ENCODE results near the gene PPP1CC. TPM values are rescaled to one million over a fixed set of nuclear protein-coding genes. Genes with fewer than 3 reads are reported as not detected.

The PPP1CC gene
- total RNA-seq, 2 donors from 2014 or later = 40.2 to 83.0 TPM

GRCh38 chr12:110782922-110783321 is 40.2 kb upstream of the PPP1CC start:
- no peak overlapping the region for H3K4me3 ChIP-seq
- no peaks in the 10 kb centered on the region for H3K27me3 ChIP-seq
- H3K9me3 ChIP-seq = no peaks in the 10 kb centered on the region
- TF ChIP-seq POLR2A (IDR thresholded peaks at IDR 0.05) = no peak
- no peak for TF ChIP-seq CTCF (IDR thresholded peaks at IDR 0.05)
- no peak overlapping the region for H3K27ac ChIP-seq
- WGBS, 2 donors = 70 to 83% methylated on average over 8 of the region's 8 CpGs
- DNase-seq = no peak
- no peaks in the 10 kb centered on the region for H3K4me1 ChIP-seq
- intact Hi-C loops (cut with DNase I) = no loop called here
- ATAC-seq = no peak
- no peaks in the 10 kb centered on the region for H3K36me3 ChIP-seq (replicated peaks in 1 of 2; ENCODE audit: insufficient read depth in 1 of 2, low read depth in 2 of 2)

- no peak for ATAC-seq
- no peaks in the 10 kb centered on the region for H3K9me3 ChIP-seq
- no peaks in the 10 kb centered on the region for H3K36me3 ChIP-seq (replicated peaks in 1 of 2; ENCODE audit: insufficient read depth in 1 of 2, low read depth in 2 of 2)
- no peaks in the 10 kb centered on the region for H3K27me3 ChIP-seq
- 72 to 74% methylated on average over 4 of the region's 4 CpGs for WGBS, 2 donors
- no peak overlapping the region for H3K27ac ChIP-seq
- TF ChIP-seq CTCF (IDR thresholded peaks at IDR 0.05) = no peak
- no peak for TF ChIP-seq POLR2A (IDR thresholded peaks at IDR 0.05)
- H3K4me1 ChIP-seq = no peaks in the 10 kb centered on the region
- intact Hi-C loops (cut with DNase I) = no loop called here
- no peak overlapping the region for H3K4me3 ChIP-seq
- DNase-seq = no peak
These were observed 39.4 kb upstream of the PPP1CC start for GRCh38 chr12:110782094-110782493.

GRCh38 chr12:110780448-110780847 is 37.8 kb upstream of the PPP1CC start:
- DNase-seq (no peak), ATAC-seq (no peak)
- no peaks in the 10 kb centered on the region for H3K9me3 ChIP-seq
- no peak for TF ChIP-seq POLR2A (IDR thresholded peaks at IDR 0.05)
- no peak for TF ChIP-seq CTCF (IDR thresholded peaks at IDR 0.05)
- 70 to 80% methylated on average over 4 of the region's 4 CpGs for WGBS, 2 donors
- no peaks in the 10 kb centered on the region for H3K36me3 ChIP-seq (replicated peaks in 1 of 2; ENCODE audit: insufficient read depth in 1 of 2, low read depth in 2 of 2)
- H3K4me1 ChIP-seq = no peaks in the 10 kb centered on the region
- H3K27ac ChIP-seq = no peak overlapping the region
- no peak overlapping the region for H3K4me3 ChIP-seq
- H3K27me3 ChIP-seq = no peaks in the 10 kb centered on the region
- intact Hi-C loops (cut with DNase I) = no loop called here

GRCh38 chr12:110778833-110779577 is 36.3 kb upstream of the PPP1CC start:
- no peak overlapping the region for H3K4me3 ChIP-seq
- no peak overlapping the region for H3K27ac ChIP-seq
- ATAC-seq = no peak

More at GRCh38 chr12:110778833-110779577, 36.3 kb upstream of the PPP1CC start:
- Histone ChIP-seq H3K4me1 (no peaks in the 10 kb centered on the region), H3K9me3 (no peaks in the 10 kb centered on the region), H3K36me3 (replicated peaks in 1 of 2; ENCODE audit: insufficient read depth in 1 of 2, low read depth in 2 of 2) (no peaks in the 10 kb centered on the region), H3K27me3 (no peaks in the 10 kb centered on the region)
- intact Hi-C loops (cut with DNase I) = no loop called here
- no peak for DNase-seq
- no peak for TF ChIP-seq POLR2A (IDR thresholded peaks at IDR 0.05)
- no peak for TF ChIP-seq CTCF (IDR thresholded peaks at IDR 0.05)
- 57 to 66% methylated on average over 7 of the region's 7 CpGs for WGBS, 2 donors

Measured in body of pancreas (tissue), 4 donors.